SK-N-SH (cell line): Measurements from ENCODE around the gene PLA2G2D. TPM values are rescaled to one million over a fixed set of nuclear protein-coding genes. Genes with fewer than 3 reads are reported as not detected.

Source experiments
- CTCF ChIA-PET: fragments of 300-600, 350-600 bp; formaldehyde crosslinking; extraction: SDS; loops from one replicate; lab custom pipeline; 2021; lab: Yijun Ruan, JAX
- POLR2A ChIA-PET: fragments of 350-600 bp; sonication (Branson Sonifier 250); formaldehyde crosslinking; extraction: SDS; loops from one replicate; lab custom pipeline; 2020; ENCODE audit warnings: antibody characterized with exemption, inconsistent platforms; lab: Yijun Ruan, JAX
- DNase-seq: peaks from one replicate; pipeline ENCODE4 v3.0.0; 2012
- H2AFZ ChIP-seq: fragments of 200-600 bp; sonication (generic); 2 replicates; pipeline ENCODE4 v1.8.1; 2016; ENCODE audit warnings: antibody characterized with exemption, mild to moderate bottlenecking, low read depth
- H3F3A ChIP-seq: fragments of 200-600 bp; sonication (generic); replicated peaks from 2 replicates; pipeline ENCODE3; 2016; ENCODE audit warnings: antibody characterized with exemption, mild to moderate bottlenecking; ENCODE audit not compliant: insufficient read depth
- H3K27ac ChIP-seq, 2 experiments: fragments of 200-500 bp in 1 of 2; fragments of 200-600 bp in 1 of 2; sonication (Bioruptor generic) in 1 of 2; sonication (generic), shearing (Covaris generic) in 1 of 2; 2 replicates each; pipeline versions ENCODE4 v1.5.1 to v1.6.1; 2014 to 2016; ENCODE audit warnings: low read depth in 2 of 2, inconsistent platforms in 1 of 2, low read length in 1 of 2, mild to moderate bottlenecking in 1 of 2, mixed read lengths in 1 of 2
- H3K27me3 ChIP-seq: fragments of 200-600 bp; sonication (generic), shearing (Covaris generic); 2 replicates; pipeline ENCODE4 v1.6.1; 2016; ENCODE audit warnings: mixed run types; ENCODE audit not compliant: insufficient read depth
- H3K36me3 ChIP-seq, 2 experiments: fragments of 200-500 bp in 1 of 2; fragments of 200-600 bp in 1 of 2; sonication (Bioruptor generic) in 1 of 2; sonication (generic) in 1 of 2; replicated peaks in 1 of 2; 2 replicates each; pipeline versions ENCODE3 to v1.5.1; 2014 to 2016; ENCODE audit warnings: low read length in 1 of 2, mild to moderate bottlenecking in 1 of 2; ENCODE audit not compliant: insufficient read depth in 2 of 2, control insufficient read depth in 1 of 2
- H3K4me1 ChIP-seq, 2 experiments: fragments of 200-500 bp in 1 of 2; fragments of 200-600 bp in 1 of 2; sonication (Bioruptor generic) in 1 of 2; sonication (generic), shearing (Covaris generic) in 1 of 2; 2 replicates each; pipeline versions ENCODE4 v1.5.1 to v1.6.1; 2014 to 2016; ENCODE audit warnings: low read depth in 1 of 2, low read length in 1 of 2, mixed run types in 1 of 2; ENCODE audit not compliant: insufficient read depth in 2 of 2, control insufficient read depth in 1 of 2
- H3K4me2 ChIP-seq: fragments of 200-600 bp; sonication (generic), shearing (Covaris generic); 2 replicates; pipeline ENCODE4 v1.6.1; 2017; ENCODE audit warnings: mixed run types
- H3K4me3 ChIP-seq, 2 experiments: fragments of 200-500 bp in 1 of 2; fragments of 200-600 bp in 1 of 2; sonication (Bioruptor generic) in 1 of 2; sonication (generic), shearing (Covaris generic) in 1 of 2; 2 replicates each; pipeline versions ENCODE4 v1.5.1 to v1.8.1; 2014 to 2016; ENCODE audit warnings: low read depth in 2 of 2, inconsistent platforms in 1 of 2, low read length in 1 of 2, mild to moderate bottlenecking in 1 of 2, mixed read lengths in 1 of 2, moderate library complexity in 1 of 2
- H3K79me2 ChIP-seq: fragments of 200-600 bp; sonication (generic); 2 replicates; pipeline ENCODE4 v1.8.1; 2017; ENCODE audit warnings: mild to moderate bottlenecking; ENCODE audit not compliant: insufficient read depth
- H3K9ac ChIP-seq: fragments of 200-600 bp; sonication (generic); 2 replicates; pipeline ENCODE4 v1.6.1; 2017; ENCODE audit warnings: mixed run types
- H3K9me2 ChIP-seq: fragments of 200-600 bp; sonication (generic); 2 replicates; pipeline ENCODE4 v1.6.1; 2017; ENCODE audit warnings: mixed run types
- H3K9me3 ChIP-seq: fragments of 200-600 bp; sonication (generic); 2 replicates; pipeline ENCODE4 v1.6.1; 2017; ENCODE audit warnings: mixed run types, mild to moderate bottlenecking, moderate library complexity
- H4K20me1 ChIP-seq: fragments of 200-600 bp; sonication (generic); 2 replicates; pipeline ENCODE4 v1.6.1; 2017; ENCODE audit warnings: mild to moderate bottlenecking, mixed run types; ENCODE audit not compliant: insufficient read depth
- CHD2 ChIP-seq: fragments of 150-350 bp; IDR thresholded peaks from 2 replicates; pipeline ENCODE4 v1.6.1; 2018; ENCODE audit warnings: low read length; ENCODE audit not compliant: partially characterized antibody
- ELF1 ChIP-seq: IDR thresholded peaks from 2 replicates; pipeline ENCODE4 v1.4.0; 2012
- EZH2phosphoT487 ChIP-seq: fragments of 200-600 bp; sonication (generic); IDR thresholded peaks from 2 replicates; pipeline ENCODE4 v1.6.1; 2017; ENCODE audit warnings: low read depth, mixed run types, mild to moderate bottlenecking, antibody characterized with exemption, moderate library complexity, borderline replicate concordance
- FOSL2 ChIP-seq: IDR thresholded peaks from 2 replicates; pipeline ENCODE4 v1.4.0; 2012; ENCODE audit warnings: low read depth, mild to moderate bottlenecking, moderate library complexity, borderline replicate concordance
- FOXM1 ChIP-seq: IDR thresholded peaks from 2 replicates; pipeline ENCODE4 v1.4.0; 2012; ENCODE audit warnings: low read depth, mild to moderate bottlenecking
- GABPA ChIP-seq: IDR thresholded peaks from 2 replicates; pipeline ENCODE4 v1.4.0; 2012; ENCODE audit warnings: low read depth, mild to moderate bottlenecking
- GATA2 ChIP-seq: sonication (generic); formaldehyde crosslinking; IDR thresholded peaks from 2 replicates; pipeline ENCODE4 v1.5.0; 2020; ENCODE audit warnings: mild to moderate bottlenecking, missing genetic modification reagents
- JUND ChIP-seq: IDR thresholded peaks from 2 replicates; pipeline ENCODE4 v1.4.0; 2012
- MEF2A ChIP-seq: IDR thresholded peaks from 2 replicates; pipeline ENCODE4 v1.4.0; 2012; ENCODE audit warnings: low read depth, borderline replicate concordance
- MXI1 ChIP-seq: IDR thresholded peaks from 2 replicates; pipeline ENCODE4 v1.6.1; 2012; ENCODE audit warnings: mild to moderate bottlenecking, low read depth, low read length, improper control_type of control experiment
- NRF1 ChIP-seq: IDR thresholded peaks from 2 replicates; pipeline ENCODE4 v1.6.1; 2012; ENCODE audit warnings: low read depth, mild to moderate bottlenecking, low read length
- POLR2AphosphoS5 ChIP-seq: IDR thresholded peaks from 2 replicates; pipeline ENCODE4 v1.6.1; 2012; ENCODE audit warnings: low read depth, low read length
- RAD21 ChIP-seq: IDR thresholded peaks from 2 replicates; pipeline ENCODE4 v1.6.1; 2012; ENCODE audit warnings: mild to moderate bottlenecking, low read length
- SMC3 ChIP-seq: IDR thresholded peaks from 2 replicates; pipeline ENCODE4 v1.6.1; 2012; ENCODE audit warnings: low read depth, low read length, improper control_type of control experiment
- TAF1 ChIP-seq: IDR thresholded peaks from 2 replicates; pipeline ENCODE4 v1.6.1; 2012; ENCODE audit warnings: low read depth, mild to moderate bottlenecking, low read length, moderate library complexity, borderline replicate concordance
- TCF12 ChIP-seq: IDR thresholded peaks from 2 replicates; pipeline ENCODE4 v1.4.0; 2012
- YY1 ChIP-seq: IDR thresholded peaks from 2 replicates; pipeline ENCODE4 v1.4.0; 2012; ENCODE audit warnings: low read depth, mild to moderate bottlenecking
- WGBS: methylation state at CpG from one replicate; pipeline ENCODE4 v1.1.6; 2017; ENCODE audit warnings: low lambda C conversion rate; 5-methylcytosine and 5-hydroxymethylcytosine counted together
- polyA plus RNA-seq, 3 experiments: library from polyadenylated mRNA; depleted of rRNA; stranded (reverse); fragments of >200 nt; gene quantifications; 2 replicates each; pipeline ENCODE4 v1.2.3, GENCODE V29; 2012
- TF ChIP-seq, protein P1 (sequence below): IDR thresholded peaks from 2 replicates; pipeline ENCODE4; 2012
- TF ChIP-seq, protein P2 (sequence below): IDR thresholded peaks from 2 replicates; pipeline ENCODE4 v1.6.1; 2012; ENCODE audit warnings: mild to moderate bottlenecking, low read depth, low read length, moderate library complexity

PLA2G2D gene
- polyA plus RNA-seq, 1 of the 3 experiments (the other 2 are of a cell fraction), result not detected

DNA sequence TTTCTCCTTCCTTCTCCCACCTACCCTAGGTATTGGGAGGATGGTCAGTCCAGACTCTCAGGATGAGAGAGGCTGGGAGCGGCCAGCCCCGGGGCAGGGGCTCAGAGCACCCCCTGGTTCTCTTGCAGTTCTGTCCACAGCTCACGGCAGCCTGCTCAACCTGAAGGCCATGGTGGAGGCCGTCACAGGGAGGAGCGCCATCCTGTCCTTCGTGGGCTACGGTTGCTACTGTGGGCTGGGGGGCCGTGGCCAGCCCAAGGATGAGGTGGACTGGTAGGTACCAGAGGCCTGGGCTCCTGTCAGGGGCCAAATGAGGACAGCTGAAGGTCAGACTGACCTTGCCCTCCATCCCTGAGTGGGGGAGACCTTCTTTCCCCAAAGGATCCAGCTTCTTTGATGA lies 24.0 kb upstream of the PLA2G2D start:
- no peak overlapping the region for H3K9ac ChIP-seq
- H3K36me3 ChIP-seq, result no peaks in the 10 kb centered on the region
- H3K79me2 ChIP-seq, result no peaks in the 10 kb centered on the region
- DNase-seq, result no peak
- no peak overlapping the region for H3K27ac ChIP-seq
- TF ChIP-seq ELF1 (no peak), POLR2AphosphoS5 (no peak)
- no peaks in the 10 kb centered on the region for H3F3A ChIP-seq
- WGBS, result 85% methylated on average over 5 of the region's 8 CpGs
- ChIA-PET CTCF (interaction anchor here (0.8 to 3.5 kb wide), 4 partner anchors 9 to 351 kb away, joined by 3 to 29 read pairs (median 8); no protein-coding TSS in a partner anchor), POLR2A (no interaction called here)
- H4K20me1 ChIP-seq, result no peaks in the 10 kb centered on the region
- H3K9me3 ChIP-seq, result no peaks in the 10 kb centered on the region
- H3K27me3 ChIP-seq, result no peaks in the 10 kb centered on the region; the same call in 1 of the 2 replicates
- H3K9me2 ChIP-seq, result no peaks in the 10 kb centered on the region
- H3K4me2 ChIP-seq, result no peak overlapping the region
- no peaks in the 10 kb centered on the region for H3K4me1 ChIP-seq
- H3K4me3 ChIP-seq, result no peak overlapping the region
- no peak overlapping the region for H2AFZ ChIP-seq

DNA sequence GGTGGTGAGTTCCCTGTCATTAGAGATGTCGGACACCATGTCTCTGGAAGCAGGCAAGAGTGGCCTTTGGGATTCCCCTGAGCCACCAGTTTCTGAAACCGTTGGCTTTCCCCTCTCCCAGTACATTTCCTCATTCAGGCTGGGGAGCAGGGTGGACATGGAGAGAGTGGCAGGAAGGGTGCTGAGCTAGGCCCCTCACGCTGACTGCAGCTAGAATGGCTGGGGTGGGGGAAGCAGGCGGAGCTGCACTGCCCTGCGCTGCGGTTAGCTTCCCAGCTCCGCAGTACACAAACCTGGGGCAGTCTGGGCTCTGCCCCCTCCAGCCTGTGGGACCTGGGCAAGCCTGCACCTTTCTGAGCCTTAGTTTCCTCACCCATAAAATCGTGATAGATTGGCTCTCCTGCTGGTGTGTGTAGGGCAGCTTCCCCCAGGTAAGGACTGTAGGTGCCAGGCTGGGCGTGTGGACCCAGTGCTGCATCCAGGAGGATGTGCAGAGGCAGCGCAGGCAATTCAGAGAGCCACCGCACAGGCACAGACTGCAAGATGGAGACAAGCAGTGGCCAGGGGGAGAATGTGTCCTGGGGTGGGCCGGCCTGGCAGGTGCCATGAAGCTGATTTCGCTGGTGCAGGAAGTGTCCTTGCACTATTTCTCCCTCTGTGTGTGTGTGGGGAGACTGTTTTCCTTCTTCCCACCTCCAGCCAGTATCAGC lies 22.8 kb upstream of the PLA2G2D start:
- no peaks in the 10 kb centered on the region for H4K20me1 ChIP-seq
- H3K27ac ChIP-seq, result no peak overlapping the region
- POLR2A ChIA-PET, result no interaction called here
- no peaks in the 10 kb centered on the region; the same call in 1 of the 2 replicates for H3K27me3 ChIP-seq
- no peaks in the 10 kb centered on the region for H3K36me3 ChIP-seq
- H3K9ac ChIP-seq, result no peak overlapping the region
- H3K79me2 ChIP-seq, result no peaks in the 10 kb centered on the region
- TF ChIP-seq JUND (no peak), NRF1 (no peak)
- H3K9me3 ChIP-seq, result no peaks in the 10 kb centered on the region
- H2AFZ ChIP-seq, result no peak overlapping the region
- no peaks in the 10 kb centered on the region for H3F3A ChIP-seq
- H3K4me3 ChIP-seq, result no peak overlapping the region
- H3K9me2 ChIP-seq, result no peaks in the 10 kb centered on the region
- no peak for DNase-seq
- 54% methylated on average over 9 of the region's 13 CpGs for WGBS
- CTCF ChIA-PET, result interaction anchor here (1.0 to 3.5 kb wide), 2 partner anchors 10 to 168 kb away, joined by 4 to 29 read pairs; no protein-coding TSS in a partner anchor
- no peak overlapping the region for H3K4me2 ChIP-seq
- no peaks in the 10 kb centered on the region for H3K4me1 ChIP-seq

DNA sequence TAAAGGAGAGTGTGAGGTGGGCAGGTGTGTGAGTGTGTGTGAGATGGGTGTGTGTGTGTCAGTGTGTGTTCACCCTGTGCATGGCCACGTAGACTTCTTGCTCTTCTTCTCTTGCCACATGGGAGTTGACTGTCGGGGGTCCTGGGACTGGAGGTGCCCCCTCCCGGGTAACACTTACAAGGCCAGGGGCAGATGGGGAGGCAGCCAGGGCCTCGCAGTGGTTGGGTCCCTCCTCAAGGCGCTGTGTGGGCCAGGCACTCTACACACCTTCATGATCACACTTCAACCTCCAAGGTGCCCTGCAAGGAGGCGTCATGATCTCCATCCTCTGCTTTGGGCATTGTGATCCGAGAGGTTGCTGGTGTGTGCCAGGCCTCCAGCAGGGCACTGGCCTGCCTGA lies 22.1 kb upstream of the PLA2G2D start:
- H3K9me2 ChIP-seq, result no peaks in the 10 kb centered on the region
- no peak for DNase-seq
- no peaks in the 10 kb centered on the region for H3K36me3 ChIP-seq
- no peaks in the 10 kb centered on the region for H4K20me1 ChIP-seq
- no peak overlapping the region for H3K9ac ChIP-seq
- no peak overlapping the region for H2AFZ ChIP-seq
- H3F3A ChIP-seq, result no peaks in the 10 kb centered on the region
- H3K9me3 ChIP-seq, result no peaks in the 10 kb centered on the region
- H3K4me1 ChIP-seq, result no peaks in the 10 kb centered on the region
- H3K4me3 ChIP-seq, result no peak overlapping the region
- no peaks in the 10 kb centered on the region for H3K79me2 ChIP-seq
- CTCF ChIA-PET, result no interaction called here
- no peaks in the 10 kb centered on the region; the same call in 1 of the 2 replicates for H3K27me3 ChIP-seq
- no peak overlapping the region for H3K27ac ChIP-seq
- POLR2A ChIA-PET, result no interaction called here
- no peak overlapping the region for H3K4me2 ChIP-seq
- WGBS, result 40% methylated on average over 4 of the region's 7 CpGs
- TF ChIP-seq YY1 (no peak), EZH2phosphoT487 (no peak), FOXM1 (no peak), CHD2 (no peak), FOSL2 (no peak), TAF1 (no peak), MEF2A (no peak), RAD21 (no peak), POLR2AphosphoS5 (no peak), GATA2 (no peak), TCF12 (no peak), MXI1 (no peak), GABPA (no peak), SMC3 (no peak)
- TF ChIP-seq, protein P1, sequence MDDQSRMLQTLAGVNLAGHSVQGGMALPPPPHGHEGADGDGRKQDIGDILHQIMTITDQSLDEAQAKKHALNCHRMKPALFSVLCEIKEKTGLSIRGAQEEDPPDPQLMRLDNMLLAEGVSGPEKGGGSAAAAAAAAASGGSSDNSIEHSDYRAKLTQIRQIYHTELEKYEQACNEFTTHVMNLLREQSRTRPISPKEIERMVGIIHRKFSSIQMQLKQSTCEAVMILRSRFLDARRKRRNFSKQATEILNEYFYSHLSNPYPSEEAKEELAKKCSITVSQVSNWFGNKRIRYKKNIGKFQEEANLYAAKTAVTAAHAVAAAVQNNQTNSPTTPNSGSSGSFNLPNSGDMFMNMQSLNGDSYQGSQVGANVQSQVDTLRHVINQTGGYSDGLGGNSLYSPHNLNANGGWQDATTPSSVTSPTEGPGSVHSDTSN, result no peak
- TF ChIP-seq, protein P2, sequence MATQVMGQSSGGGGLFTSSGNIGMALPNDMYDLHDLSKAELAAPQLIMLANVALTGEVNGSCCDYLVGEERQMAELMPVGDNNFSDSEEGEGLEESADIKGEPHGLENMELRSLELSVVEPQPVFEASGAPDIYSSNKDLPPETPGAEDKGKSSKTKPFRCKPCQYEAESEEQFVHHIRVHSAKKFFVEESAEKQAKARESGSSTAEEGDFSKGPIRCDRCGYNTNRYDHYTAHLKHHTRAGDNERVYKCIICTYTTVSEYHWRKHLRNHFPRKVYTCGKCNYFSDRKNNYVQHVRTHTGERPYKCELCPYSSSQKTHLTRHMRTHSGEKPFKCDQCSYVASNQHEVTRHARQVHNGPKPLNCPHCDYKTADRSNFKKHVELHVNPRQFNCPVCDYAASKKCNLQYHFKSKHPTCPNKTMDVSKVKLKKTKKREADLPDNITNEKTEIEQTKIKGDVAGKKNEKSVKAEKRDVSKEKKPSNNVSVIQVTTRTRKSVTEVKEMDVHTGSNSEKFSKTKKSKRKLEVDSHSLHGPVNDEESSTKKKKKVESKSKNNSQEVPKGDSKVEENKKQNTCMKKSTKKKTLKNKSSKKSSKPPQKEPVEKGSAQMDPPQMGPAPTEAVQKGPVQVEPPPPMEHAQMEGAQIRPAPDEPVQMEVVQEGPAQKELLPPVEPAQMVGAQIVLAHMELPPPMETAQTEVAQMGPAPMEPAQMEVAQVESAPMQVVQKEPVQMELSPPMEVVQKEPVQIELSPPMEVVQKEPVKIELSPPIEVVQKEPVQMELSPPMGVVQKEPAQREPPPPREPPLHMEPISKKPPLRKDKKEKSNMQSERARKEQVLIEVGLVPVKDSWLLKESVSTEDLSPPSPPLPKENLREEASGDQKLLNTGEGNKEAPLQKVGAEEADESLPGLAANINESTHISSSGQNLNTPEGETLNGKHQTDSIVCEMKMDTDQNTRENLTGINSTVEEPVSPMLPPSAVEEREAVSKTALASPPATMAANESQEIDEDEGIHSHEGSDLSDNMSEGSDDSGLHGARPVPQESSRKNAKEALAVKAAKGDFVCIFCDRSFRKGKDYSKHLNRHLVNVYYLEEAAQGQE, result no peak
